IPS-18c (cell line): ENCODE results near the gene TRIM59.
A peak's percentile ranks its signal among the peaks of the same experiment; 100 is the strongest.

Source experiments
- H3K4me3 ChIP-seq: 2 replicates; pipeline ENCODE4 v1.7.0; 2013; ENCODE audit warnings: low read depth, mild to moderate bottlenecking, low read length, moderate library complexity; ENCODE audit not compliant: insufficient read depth
- H3K9me3 ChIP-seq: one replicate; pipeline ENCODE4 v1.6.1; 2013; ENCODE audit warnings: mild to moderate bottlenecking, low read length, moderate library complexity; ENCODE audit not compliant: control insufficient read depth, insufficient read depth

The TRIM59 gene

DNA sequence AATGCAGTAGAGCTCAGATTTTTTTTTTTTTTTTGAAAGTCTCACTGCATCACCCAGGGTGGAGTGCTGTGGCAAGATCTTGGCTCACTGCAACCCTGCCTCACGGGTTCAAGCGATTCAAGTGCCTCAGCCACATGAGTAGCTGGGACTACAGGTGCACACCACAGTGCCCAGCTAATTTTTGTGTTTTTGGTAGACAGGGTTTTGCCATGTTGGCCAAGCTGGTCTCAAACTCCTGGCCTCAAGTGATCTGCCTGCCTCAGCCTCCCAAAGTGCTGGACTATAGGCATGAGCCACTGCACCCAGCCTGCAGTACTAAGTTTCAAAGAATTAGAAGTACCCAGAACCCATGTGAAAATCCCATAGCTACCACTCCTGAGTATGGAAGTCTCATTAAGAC is 14.5 kb downstream of the TRIM59 start:
- Histone ChIP-seq H3K4me3 (no peak overlapping the region), H3K9me3 (no peaks in the 10 kb centered on the region)

DNA sequence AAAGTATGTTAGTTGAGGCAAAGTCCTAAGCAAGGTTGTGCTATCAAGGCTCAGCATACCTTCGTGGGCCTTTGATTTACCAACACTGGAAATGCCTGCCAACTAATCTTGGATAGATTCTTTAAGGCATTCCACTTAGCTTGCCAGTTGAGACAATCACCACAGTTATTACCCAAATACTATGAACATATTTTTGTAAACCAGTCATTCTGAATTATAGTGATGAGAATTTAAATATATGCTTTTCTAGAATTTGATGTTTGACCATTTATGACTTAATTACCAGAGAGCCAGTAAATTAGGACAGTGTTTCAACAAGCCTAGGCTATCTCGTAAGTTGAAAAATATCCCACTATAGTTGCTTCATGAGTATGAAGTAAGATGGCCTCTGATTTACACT is 15.5 kb downstream of the TRIM59 start:
- H3K9me3 ChIP-seq, result no peaks in the 10 kb centered on the region
- no peak overlapping the region for H3K4me3 ChIP-seq

DNA sequence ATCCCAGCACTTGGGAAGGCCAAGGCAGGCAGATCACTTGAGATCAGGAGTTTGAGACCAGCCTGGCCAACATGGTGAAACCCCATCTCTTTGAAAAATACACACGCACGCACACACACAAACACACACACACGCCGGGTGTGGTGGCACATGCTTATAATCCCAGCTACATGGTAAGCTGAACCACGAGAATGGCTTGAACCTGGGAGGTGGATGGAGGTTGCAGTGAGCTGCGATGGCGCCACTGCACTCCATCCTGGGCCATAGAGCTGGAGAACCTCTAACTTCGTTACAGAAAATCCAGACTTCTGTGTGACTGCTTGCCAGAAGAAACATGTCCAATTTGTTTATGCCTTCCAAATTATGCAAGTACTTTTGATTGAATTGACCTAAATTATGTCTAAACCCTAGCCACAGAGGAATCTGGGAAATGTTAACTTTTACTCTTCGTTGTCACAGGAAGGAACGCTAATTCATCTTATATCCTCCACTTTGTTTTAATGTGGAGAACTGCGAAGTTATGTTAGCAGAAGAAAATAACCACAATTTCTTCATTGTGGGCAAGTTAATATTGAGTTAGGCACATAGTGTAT is 21.7 kb downstream of the TRIM59 start:
- no peak overlapping the region for H3K4me3 ChIP-seq
- no peaks in the 10 kb centered on the region for H3K9me3 ChIP-seq

DNA sequence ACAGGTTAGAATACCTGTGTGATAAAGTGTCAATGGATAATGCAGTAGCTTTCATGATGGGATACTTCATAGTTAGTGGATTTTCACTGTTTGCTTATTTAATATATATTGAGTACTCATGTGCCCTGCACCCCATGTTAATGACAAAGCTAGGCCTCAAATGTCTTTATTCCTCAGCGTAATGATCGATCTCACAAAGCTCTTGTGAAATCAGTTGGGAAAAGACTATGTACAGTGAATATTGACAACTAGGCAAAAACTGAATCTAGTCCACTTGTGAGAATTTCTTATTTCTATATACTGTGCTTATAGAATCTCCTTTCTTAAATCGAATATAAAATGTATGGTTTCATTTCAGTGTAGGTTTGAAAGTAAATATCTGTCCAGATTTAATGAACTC is 32.3 kb downstream of the TRIM59 start:
- Histone ChIP-seq H3K4me3 (no peak overlapping the region), H3K9me3 (no peaks in the 10 kb centered on the region)

DNA sequence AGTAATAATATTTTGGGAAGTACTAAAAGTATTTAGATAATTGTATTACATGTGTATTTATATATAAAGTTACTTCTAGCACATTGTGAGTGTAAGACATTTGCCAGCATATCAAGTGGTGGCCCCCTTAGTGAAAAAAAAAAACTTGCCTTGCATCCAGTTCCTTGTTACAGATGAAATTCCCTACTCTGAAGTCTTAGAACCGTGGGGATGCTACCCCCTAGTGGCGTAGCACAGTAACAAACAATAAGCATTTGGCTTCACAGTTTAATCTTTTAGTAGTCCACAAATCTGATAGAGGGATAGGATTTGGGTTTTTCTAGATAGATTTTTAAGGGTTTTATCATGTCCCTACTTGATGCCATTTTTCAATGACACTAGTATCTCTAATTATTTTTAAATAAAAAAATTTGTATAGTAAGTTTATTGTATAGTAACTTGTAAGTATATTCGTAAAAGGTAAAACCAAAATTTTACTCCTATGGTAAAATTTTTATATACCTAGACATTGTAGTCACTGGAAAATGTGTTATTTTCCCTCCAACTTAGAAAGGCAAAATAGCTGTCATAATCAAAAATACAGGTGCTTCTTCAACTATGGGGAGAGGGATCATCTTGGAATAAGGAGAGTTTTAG is 35.9 kb downstream of the TRIM59 start:
- Histone ChIP-seq H3K9me3 (no peaks in the 10 kb centered on the region), H3K4me3 (no peak overlapping the region)

DNA sequence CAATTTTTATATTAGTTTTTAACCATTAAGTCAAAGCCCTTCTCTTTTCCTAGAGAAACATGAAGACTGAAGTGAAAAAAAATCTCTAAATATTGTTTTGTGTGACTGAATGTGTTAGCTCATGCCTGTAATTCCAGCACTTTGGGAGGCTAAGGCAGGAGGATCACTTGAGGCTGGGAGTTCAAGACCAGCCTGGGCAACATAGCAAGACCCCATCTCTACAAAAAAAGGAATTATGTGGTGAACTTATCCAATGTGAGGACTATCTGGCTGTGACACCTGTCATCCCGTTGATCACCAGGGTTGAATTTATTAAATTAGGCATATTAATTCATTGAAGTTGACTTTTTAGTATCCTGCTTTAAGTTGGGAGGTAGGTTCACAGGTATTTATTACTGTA is 37.1 kb downstream of the TRIM59 start:
- H3K9me3 ChIP-seq, result no peaks in the 10 kb centered on the region
- H3K4me3 ChIP-seq, result no peak overlapping the region

DNA sequence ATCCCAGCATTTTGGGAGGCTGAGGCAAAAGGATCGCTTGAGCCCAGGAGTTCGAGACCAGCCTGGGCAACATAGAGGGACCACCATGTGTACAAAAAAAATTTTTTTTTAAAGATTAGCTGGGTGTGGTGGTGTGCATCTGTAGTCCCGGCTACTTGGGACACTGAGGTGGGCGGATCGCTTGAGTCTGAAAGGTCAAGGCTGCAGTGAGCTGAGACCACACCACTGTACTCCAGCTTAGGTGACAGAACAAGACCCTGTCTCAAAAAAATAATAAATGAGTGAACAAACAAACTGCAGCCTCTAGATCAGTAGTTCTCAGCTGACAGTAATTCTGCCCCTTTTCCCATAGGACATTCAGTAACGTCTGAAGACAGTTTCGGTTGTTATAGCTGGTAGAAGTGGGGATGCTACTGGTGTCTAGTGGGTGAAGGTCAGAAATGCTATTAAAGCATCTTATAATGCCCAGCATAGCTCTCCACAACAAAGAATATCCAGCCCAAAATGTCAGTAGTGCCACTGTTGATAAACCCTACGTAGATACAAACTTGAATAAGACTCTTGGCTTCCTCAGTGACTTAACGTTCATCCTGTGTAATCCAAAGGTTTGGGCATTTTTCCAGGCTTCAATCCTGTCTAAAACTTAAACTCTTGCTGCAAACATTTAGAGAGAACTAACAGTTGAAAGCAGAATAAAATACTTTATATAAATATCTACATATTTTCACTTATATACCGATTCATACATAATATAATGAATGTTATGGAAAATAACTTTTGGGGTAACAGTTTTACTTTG is 39.6 kb downstream of the TRIM59 start:
- no peak overlapping the region for H3K4me3 ChIP-seq
- H3K9me3 ChIP-seq, result no peaks in the 10 kb centered on the region

DNA sequence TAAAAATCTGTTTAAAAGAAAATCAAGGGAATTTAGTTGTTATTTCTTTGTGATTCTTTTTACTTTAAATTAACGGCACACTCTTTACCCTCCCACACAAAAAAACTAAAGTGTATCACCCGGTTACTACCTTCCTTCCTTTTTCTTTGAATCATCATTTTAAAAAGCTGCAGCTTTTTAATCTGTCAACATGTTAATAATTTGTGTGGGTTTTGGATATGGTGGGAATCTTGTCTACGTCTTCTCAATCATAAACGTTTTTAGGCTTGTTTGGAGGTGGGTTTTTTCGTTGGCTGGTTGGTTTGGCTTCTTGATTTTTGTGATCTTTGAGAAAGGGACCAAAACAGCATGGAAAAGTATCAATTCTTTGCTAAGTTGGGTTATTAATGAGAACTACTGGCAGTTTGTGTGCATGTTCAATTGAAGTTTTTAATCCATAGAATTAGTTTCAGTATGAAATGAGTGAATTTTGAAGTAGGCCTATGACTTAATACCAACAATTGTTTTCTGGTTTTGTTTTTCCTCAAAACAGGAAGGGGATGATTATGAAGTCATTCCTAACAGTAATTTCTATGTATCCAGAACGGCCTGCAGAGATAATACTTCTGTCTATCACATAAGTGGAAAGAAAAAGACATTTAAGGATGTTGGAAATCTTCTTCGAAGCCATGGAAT is 45.7 kb downstream of the TRIM59 start:
- Histone ChIP-seq H3K4me3 (no peak overlapping the region), H3K9me3 (no peaks in the 10 kb centered on the region)

DNA sequence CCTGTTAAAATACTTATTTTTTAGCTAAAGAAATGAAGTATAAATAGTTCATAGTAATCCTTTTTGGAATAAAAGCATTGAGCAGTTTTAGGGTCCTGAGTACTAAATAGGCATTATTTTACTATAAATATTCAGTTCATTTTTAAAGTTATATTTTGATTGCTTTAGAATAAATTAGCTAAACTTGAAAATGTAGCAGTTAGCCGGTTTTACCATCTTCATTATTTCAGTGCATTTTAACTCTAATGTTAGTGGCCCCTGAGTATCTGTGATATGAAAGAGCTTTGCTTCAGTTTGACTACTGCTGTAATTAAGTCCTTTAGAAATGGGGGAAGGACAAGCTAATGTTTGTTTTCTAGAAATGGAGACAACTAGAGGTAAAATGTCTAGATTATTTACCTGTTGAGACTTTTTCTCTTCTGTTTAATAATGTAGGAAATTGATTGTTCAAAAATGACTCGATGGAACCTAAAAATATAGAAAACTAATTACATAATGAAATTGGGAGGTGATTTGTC is 46.5 kb downstream of the TRIM59 start:
- H3K4me3 ChIP-seq, result no peak overlapping the region
- no peaks in the 10 kb centered on the region for H3K9me3 ChIP-seq

DNA sequence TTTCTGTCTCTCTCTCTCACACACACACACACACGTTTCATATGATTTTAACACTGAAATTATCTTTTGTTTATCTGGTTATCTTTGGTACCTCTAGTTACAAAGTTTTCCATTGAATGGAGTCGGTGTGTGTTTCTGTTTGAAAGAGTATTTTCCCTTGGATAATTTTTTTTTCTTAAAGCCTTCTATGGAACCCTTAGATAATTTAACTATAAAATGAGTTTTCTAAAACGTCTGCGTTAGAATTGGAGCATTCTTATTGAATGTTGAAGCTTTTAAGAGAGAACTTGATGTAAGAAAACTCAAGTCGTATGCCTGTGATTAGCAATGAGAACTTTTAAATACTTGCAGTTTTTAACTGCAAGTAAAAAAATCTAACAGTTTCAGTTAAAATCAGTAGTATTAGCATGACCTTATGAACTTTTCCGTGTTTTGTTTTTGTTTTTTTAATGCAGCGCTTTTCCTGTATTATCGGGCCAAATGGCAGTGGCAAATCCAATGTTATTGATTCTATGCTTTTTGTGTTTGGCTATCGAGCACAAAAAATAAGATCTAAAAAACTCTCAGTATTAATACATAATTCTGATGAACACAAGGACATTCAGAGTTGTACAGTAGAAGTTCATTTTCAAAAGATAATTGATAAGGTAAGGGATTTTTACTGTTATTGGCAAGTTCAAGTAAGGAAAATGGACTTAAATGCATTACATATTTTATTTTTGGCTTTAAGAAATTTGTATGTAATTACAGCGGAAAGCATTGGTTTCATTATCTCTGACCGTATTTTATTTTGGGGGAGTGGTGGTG is 47.2 kb downstream of the TRIM59 start:
- Histone ChIP-seq H3K9me3 (no peaks in the 10 kb centered on the region), H3K4me3 (no peak overlapping the region; the same call in 1 of the 2 replicates)

DNA sequence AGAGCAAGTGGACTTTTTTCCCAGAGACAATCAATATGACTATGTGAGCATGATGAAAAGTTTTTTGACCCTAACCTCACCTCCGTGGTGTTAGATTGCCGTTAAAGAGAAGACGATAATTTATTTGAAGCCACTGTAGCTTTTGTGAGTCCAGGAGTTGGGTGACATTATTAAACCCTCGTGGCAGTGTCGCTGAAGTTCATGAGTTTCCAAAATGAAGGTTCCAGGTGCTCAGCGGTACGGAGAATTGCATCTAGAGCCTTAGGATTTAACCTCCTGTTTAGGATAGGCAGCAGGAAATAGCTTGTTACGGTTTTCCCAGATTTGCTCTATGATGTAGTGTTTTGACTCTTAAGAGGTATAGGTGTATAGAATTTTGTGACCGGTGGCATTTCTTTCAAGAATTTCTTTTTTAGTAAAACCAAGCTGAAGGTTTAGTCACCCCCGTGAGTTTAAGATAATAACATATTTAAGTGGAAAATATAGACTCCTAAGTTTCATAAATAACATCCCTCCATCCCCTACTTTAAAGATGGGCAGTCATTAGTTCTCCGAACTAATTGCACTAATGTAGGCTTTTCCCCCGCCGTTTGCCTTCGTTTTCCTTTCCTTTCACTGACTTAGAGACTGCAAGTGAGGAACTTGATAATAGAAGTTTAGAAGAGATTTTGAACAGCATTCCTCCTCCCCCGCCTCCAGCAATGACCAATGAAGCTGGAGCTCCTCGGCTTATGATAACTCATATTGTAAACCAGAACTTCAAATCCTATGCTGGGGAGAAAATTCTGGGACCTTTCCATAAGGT is 48.1 kb downstream of the TRIM59 start:
- Histone ChIP-seq H3K4me3 (peak overlapping the region; percentile 93), H3K9me3 (no peaks in the 10 kb centered on the region)

DNA sequence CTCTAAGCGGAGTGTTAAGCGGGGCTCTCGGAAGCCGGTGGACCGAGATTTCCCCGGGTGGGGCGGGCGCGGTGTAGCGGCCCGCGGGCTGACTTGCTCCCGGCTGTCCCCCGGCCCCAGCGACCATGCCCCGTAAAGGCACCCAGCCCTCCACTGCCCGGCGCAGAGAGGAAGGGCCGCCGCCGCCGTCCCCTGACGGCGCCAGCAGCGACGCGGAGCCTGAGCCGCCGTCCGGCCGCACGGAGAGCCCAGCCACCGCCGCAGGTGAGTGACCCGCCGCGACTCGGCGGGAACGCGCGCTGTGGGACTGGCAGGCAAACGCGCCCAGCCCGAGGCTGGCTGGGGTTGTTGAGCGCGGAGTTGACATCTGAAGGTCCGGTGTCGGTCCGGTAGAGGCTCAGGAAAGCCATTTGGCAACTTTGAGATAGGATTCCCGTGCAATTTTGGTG is 48.9 kb downstream of the TRIM59 start:
- peak overlapping the region; percentile 93 for H3K4me3 ChIP-seq
- no peaks in the 10 kb centered on the region for H3K9me3 ChIP-seq

DNA sequence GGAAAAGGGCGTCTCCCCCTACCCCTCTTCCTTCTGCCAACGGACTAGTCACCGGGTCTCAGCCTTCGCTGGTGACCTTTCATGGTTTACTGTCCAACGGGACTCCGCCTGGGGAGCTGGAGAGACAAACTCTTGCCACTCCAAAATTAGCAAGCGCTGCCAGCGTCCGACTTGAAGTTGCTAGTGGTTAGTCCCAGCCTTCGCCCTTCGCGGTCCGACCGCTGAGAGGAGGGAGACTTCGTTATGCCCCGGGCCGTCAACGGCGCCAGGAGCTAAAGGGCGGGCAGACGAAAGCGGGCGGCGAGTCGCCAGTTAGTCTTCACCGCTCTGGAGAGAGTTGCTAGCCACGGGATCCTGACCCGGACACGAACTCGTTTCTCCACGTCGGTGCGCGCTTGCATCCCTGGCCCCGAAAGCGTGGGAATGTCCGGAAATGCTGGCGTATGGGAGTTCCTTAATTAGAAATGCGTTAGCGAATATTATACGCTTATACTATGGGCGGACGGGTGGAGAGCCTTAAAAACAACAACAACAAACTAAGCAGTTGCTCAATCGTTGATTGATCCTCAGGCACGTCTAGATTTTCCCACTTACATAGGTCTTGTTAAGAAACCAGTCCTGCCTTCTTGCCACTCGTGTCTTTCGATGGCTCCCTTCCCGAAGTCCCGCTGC is 49.4 kb downstream of the TRIM59 start:
- Histone ChIP-seq H3K9me3 (no peaks in the 10 kb centered on the region), H3K4me3 (peak overlapping the region; percentile 93)

DNA sequence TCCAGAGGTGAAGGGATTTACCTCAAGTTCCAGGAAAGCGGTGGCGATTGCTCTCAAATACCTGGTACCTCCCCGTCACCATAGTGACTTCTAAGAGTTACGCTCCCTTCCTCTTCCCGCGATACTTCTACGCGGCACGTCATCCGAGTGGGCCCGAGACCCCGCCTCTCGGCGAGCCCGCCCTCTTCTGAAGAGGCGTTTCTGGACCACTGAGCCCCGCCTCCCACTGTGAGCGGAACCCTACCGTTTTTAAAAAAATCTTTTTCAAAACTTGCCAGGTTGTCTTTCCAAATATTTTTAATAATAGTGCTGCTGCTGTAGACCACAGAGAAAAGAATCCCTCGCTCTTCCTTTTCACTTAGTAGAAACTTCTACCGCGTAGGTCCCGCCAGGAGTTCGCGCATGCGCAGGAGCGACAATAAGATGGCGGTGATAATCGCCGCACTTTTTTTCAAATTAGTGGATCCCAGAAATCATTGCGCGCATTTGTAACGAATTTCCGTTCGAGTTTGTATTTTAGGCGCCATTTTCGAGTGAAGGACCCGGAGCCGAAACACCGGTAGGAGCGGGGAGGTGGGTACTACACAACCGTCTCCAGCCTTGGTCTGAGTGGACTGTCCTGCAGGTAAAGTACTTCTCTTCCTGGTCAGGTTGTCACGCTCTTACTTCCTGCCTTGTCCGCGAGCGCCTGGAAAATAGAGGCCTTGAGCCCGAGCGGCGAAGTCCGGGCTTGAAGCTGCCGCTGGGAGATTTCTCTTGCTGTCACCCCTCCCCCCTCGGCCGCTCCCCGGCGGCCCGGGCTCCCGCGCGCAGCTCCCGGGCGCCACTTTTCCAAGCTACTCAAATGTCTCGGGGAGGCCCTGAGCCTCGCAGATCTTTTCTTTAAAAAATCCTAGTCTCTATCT is 50.2 kb downstream of the TRIM59 start, which contains the start of the genes IFT80 and SMC4:
Gene IFT80, minus strand, starts transcription at position 101 of the 905 bp plus-strand sequence. CDS start 14,625 bp downstream, outside the sequence.
Gene SMC4, plus strand, starts transcription at position 526 of the 905 bp plus-strand sequence. CDS start 1,177 bp downstream, outside the sequence.
- H3K4me3 ChIP-seq, result peak within 1 kb of the TSS; percentile 93
- H3K9me3 ChIP-seq, result no peaks in the 10 kb centered on the region

DNA sequence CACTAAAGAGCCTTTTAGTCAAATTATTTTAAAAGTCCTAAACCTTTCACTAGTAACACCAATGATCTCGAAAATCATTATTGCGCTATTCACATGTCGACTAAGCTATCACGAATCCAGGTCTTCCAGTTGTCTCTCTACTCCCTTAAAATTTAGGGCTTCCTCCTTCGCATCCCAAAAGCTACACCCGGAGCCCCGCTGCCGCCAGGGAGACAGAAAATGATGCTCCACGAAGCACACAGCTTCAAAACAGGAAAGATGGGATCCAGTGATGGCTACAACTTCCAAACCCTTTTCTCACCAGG is 50.8 kb downstream of the TRIM59 start:
- Histone ChIP-seq H3K9me3 (no peaks in the 10 kb centered on the region), H3K4me3 (peak overlapping the region; percentile 93)
